Stimulated activated CD8-positive, alpha-beta memory T cell treated with anti-CD3 and anti-CD28 coated beads, Interleukin-7, amount 100 ng/mL, for 1 hour (primary cell): ENCODE measurements around the gene SDF4.
"Not testable (repeated sequence)": the region's sequence is repeated elsewhere in the genome, so short reads cannot be mapped to it uniquely, and the experiment has no call there.

Experiments used
- DNase-seq, 2 donors: peaks; one replicate each; pipeline ENCODE4 v3.0.0-alpha.2; 2020; ENCODE audit warnings: low read depth in 2 of 2

The SDF4 gene

GRCh38 chr1:1259540-1259939 lies 27.7 kb upstream of the SDF4 start:
- DNase-seq, result no peak

GRCh38 chr1:1259119-1259488 lies 27.3 kb upstream of the SDF4 start:
- DNase-seq, result no peak

GRCh38 chr1:1256956-1257871 lies 25.4 kb upstream of the SDF4 start:
- DNase-seq, result no peak

GRCh38 chr1:1255611-1256010 lies 23.8 kb upstream of the SDF4 start:
- DNase-seq, result no peak

GRCh38 chr1:1255078-1255477 lies 23.3 kb upstream of the SDF4 start:
- no peak for DNase-seq

- no peak for DNase-seq
Observed at GRCh38 chr1:1254667-1254998, 22.8 kb upstream of the SDF4 start.

- DNase-seq, result no peak
Observed at GRCh38 chr1:1253972-1254666, 22.3 kb upstream of the SDF4 start.

- DNase-seq, result no peak
Observed at GRCh38 chr1:1253314-1253713, 21.5 kb upstream of the SDF4 start.

- DNase-seq, result peak; percentile 31 to 41
Observed at GRCh38 chr1:1250786-1251284, 19.0 kb upstream of the SDF4 start.

- DNase-seq, result not testable (repeated sequence)
Observed at GRCh38 chr1:1248009-1248913, 16.5 kb upstream of the SDF4 start.

- no peak for DNase-seq
Observed at GRCh38 chr1:1247341-1247913, 15.6 kb upstream of the SDF4 start.

GRCh38 chr1:1246577-1247340 lies 15.0 kb upstream of the SDF4 start, which contains the start of gene C1QTNF12:
Gene C1QTNF12 (minus strand): TSS chr1:1246722. CDS start chr1:1246690, 32 bp downstream.
- DNase-seq, result no peak

GRCh38 chr1:1245817-1246576 lies 14.2 kb upstream of the SDF4 start:
- DNase-seq, result no peak

GRCh38 chr1:1245178-1245816 lies 13.5 kb upstream of the SDF4 start:
- DNase-seq, result no peak

GRCh38 chr1:1244192-1244811 lies 12.5 kb upstream of the SDF4 start:
- DNase-seq, result no peak

- DNase-seq, result no peak
Observed at GRCh38 chr1:1243807-1244191, 12.0 kb upstream of the SDF4 start.

GRCh38 chr1:1243266-1243660 lies 11.5 kb upstream of the SDF4 start:
- DNase-seq, result no peak

- no peak for DNase-seq
Observed at GRCh38 chr1:1242461-1243265, 10.9 kb upstream of the SDF4 start.
